ENCODE results near the gene KHDRBS2. TPM values are rescaled to one million over a fixed set of nuclear protein-coding genes. Genes with fewer than 3 reads are reported as not detected.

KHDRBS2 gene
- total RNA-seq, 1 experiment from 2014 or later: 1.2 TPM

DNA sequence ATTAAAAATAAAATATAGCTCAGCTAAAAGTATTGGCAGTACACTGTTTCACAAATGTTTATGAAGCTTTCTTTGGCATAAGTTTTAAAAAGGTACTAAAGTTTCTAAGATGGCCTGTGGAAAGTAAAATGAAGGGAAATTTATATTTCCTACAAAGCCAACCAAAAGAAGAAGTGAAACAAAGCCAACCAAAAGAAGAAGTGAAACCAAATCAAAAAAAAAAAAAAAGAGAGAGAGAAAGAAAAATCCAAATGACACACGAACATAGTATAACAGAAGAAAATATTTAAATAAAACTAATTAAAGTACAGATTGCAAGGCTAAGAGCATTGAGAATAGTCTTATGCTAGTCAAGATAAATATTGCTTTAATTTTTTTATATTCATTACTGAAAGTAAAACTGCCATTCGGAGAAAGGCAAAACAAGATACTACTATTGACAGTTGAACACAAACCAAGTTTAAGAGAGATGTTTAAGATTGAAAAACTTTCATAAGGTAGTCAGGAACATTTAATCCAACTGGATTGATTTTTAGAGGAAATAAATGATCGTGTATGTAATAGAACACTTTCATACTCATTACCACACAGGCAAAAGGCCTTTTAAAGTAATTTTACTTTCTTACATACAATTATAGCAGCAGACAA, 12.8 kb upstream of the KHDRBS2 start:
- H3K27me3 Mint-ChIP-seq (ENCODE audit: low read depth): no peaks in the 10 kb centered on the region; the same call in 1 of the 2 replicates
- H3K4me1 Mint-ChIP-seq: peaks cover 2% of the 10 kb centered on the region; the same call in 1 of the 2 replicates
- no peak for ATAC-seq
- H3K36me3 Mint-ChIP-seq: peaks cover 6% of the 10 kb centered on the region; the same call in 1 of the 2 replicates
- TF ChIP-seq, protein P1, sequence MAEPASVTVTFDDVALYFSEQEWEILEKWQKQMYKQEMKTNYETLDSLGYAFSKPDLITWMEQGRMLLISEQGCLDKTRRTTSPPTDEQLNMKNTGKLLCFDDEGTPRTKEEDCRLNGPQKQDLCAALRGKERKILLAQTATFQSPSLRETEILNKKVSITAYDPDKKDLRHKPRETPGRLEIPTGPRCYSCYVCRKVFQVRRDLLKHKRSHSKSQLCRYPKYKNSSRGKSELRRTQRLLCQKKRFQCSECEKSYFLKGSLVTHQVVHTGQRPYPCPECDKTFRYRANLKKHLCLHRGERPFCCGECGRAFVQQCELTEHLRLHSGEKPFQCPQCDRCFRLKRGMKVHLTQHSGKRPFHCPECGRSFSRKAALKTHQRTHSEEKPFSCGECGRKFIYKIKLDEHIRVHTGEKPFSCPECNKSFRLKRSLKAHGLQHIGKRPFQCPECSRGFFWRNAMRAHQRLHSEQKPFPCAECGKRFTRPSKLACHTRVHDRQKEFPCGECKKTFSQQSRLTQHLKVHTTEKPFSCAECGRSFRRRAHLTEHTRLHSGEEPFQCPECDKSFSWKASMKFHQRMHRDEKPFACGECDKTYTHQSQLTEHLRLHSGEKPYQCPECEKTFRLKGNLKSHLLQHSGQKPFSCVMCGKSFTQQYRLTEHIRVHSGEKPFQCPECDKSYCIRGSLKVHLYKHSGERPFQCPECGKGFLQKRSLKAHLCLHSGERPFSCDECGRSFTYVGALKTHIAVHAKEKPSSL (CRISPR knock-in tag; conservative IDR thresholded peaks at IDR 0.05): no peak
- TF ChIP-seq MXD4 (CRISPR knock-in tag; IDR thresholded peaks at IDR 0.05; ENCODE audit: borderline replicate concordance) (no peak), SP1 (CRISPR knock-in tag; conservative IDR thresholded peaks at IDR 0.05) (no peak)
- TF ChIP-seq, protein P2, sequence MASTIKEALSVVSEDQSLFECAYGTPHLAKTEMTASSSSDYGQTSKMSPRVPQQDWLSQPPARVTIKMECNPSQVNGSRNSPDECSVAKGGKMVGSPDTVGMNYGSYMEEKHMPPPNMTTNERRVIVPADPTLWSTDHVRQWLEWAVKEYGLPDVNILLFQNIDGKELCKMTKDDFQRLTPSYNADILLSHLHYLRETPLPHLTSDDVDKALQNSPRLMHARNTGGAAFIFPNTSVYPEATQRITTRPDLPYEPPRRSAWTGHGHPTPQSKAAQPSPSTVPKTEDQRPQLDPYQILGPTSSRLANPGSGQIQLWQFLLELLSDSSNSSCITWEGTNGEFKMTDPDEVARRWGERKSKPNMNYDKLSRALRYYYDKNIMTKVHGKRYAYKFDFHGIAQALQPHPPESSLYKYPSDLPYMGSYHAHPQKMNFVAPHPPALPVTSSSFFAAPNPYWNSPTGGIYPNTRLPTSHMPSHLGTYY (CRISPR knock-in tag; IDR thresholded peaks at IDR 0.05): no peak
- no peak for DNase-seq (ENCODE audit: low spot score)
- H3K27ac Mint-ChIP-seq: no peak overlapping the region
- no peak overlapping the region for H3K4me3 Mint-ChIP-seq
- ChIA-PET CTCF (no interaction called here), POLR2A (no interaction called here)
- H3K9me3 Mint-ChIP-seq: peaks cover 23% of the 10 kb centered on the region

DNA sequence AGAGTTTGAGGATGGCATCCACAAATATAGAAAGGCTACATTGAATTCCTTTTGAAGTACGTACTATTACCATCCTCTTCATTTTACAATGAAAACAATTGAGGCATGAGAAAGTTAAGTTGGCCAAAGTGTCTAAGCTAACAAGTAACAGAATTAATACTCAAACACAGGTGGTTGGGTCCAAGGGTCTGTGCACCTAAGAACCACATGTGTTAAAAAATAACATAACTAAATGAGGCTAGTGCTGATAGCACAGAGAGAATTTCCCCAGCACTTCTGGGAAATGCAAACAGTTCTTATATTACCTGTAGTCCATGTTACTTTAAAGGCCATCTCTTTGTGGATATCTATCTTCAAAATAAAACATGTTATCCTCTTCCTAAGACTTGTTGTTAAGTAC, 10.5 kb upstream of the KHDRBS2 start:
- Mint-ChIP-seq H3K9me3 (peaks cover 27% of the 10 kb centered on the region), H3K36me3 (peaks cover 6% of the 10 kb centered on the region; the same call in 1 of the 2 replicates), H3K27ac (no peak overlapping the region), H3K4me3 (no peak overlapping the region), H3K4me1 (no peaks in the 10 kb centered on the region), H3K27me3 (ENCODE audit: low read depth) (no peaks in the 10 kb centered on the region; the same call in 1 of the 2 replicates)
- ATAC-seq: no peak
- ChIA-PET CTCF (no interaction called here), POLR2A (no interaction called here)
- TF ChIP-seq, protein P3, sequence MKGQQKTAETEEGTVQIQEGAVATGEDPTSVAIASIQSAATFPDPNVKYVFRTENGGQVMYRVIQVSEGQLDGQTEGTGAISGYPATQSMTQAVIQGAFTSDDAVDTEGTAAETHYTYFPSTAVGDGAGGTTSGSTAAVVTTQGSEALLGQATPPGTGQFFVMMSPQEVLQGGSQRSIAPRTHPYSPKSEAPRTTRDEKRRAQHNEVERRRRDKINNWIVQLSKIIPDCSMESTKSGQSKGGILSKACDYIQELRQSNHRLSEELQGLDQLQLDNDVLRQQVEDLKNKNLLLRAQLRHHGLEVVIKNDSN (CRISPR knock-in tag; IDR thresholded peaks at IDR 0.05): no peak
- TF ChIP-seq ESRRA (CRISPR knock-in tag; IDR thresholded peaks at IDR 0.05; ENCODE audit: borderline replicate concordance) (no peak), ZNF317 (CRISPR knock-in tag; IDR thresholded peaks at IDR 0.05; ENCODE audit: borderline replicate concordance, low read depth) (no peak)
- TF ChIP-seq, protein P4, sequence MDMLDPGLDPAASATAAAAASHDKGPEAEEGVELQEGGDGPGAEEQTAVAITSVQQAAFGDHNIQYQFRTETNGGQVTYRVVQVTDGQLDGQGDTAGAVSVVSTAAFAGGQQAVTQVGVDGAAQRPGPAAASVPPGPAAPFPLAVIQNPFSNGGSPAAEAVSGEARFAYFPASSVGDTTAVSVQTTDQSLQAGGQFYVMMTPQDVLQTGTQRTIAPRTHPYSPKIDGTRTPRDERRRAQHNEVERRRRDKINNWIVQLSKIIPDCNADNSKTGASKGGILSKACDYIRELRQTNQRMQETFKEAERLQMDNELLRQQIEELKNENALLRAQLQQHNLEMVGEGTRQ (CRISPR knock-in tag; IDR thresholded peaks at IDR 0.05): no peak
- TF ChIP-seq, protein P5, sequence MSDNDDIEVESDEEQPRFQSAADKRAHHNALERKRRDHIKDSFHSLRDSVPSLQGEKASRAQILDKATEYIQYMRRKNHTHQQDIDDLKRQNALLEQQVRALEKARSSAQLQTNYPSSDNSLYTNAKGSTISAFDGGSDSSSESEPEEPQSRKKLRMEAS (CRISPR knock-in tag; IDR thresholded peaks at IDR 0.05): no peak
- DNase-seq (ENCODE audit: low spot score): no peak

DNA sequence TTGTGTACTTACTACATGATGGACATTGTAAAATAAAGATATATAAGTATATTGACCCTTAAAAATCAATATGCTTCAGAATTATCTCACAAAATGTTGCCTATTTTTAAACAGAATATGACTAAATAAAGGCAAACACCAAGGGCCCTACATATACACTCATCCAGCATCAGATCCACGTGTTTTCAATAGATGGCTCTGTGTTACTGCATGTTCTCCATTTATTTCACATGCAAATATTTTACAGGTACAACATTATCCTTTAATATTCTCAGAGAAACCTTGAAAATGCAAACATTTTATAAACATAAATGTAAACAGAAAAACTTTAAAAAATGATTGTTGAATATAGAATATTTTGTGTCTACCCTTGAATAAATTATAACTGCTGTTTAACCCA, 2.9 kb upstream of the KHDRBS2 start:
- Mint-ChIP-seq H3K9me3 (peaks cover 12% of the 10 kb centered on the region; the same call in 1 of the 2 replicates), H3K27me3 (ENCODE audit: low read depth) (no peaks in the 10 kb centered on the region; the same call in 1 of the 2 replicates), H3K27ac (no peak overlapping the region), H3K4me1 (peaks cover 1% of the 10 kb centered on the region; the same call in 1 of the 2 replicates), H3K36me3 (no peaks in the 10 kb centered on the region), H3K4me3 (no peak overlapping the region)
- ChIA-PET POLR2A (no interaction called here), CTCF (no interaction called here)
- DNase-seq (ENCODE audit: low spot score) (no peak), ATAC-seq (no peak)
- TF ChIP-seq FOXK1 (CRISPR knock-in tag; IDR thresholded peaks at IDR 0.05) (no peak), ZNF219 (CRISPR knock-in tag; IDR thresholded peaks at IDR 0.05; ENCODE audit: borderline replicate concordance) (no peak), RELA (CRISPR knock-in tag; IDR thresholded peaks at IDR 0.05; ENCODE audit: borderline replicate concordance) (no peak), JAZF1 (CRISPR knock-in tag; IDR thresholded peaks at IDR 0.05) (no peak), NFE2L1 (CRISPR knock-in tag; IDR thresholded peaks at IDR 0.05) (no peak), PRRX2 (CRISPR knock-in tag; IDR thresholded peaks at IDR 0.05) (no peak)
- TF ChIP-seq, protein P6, sequence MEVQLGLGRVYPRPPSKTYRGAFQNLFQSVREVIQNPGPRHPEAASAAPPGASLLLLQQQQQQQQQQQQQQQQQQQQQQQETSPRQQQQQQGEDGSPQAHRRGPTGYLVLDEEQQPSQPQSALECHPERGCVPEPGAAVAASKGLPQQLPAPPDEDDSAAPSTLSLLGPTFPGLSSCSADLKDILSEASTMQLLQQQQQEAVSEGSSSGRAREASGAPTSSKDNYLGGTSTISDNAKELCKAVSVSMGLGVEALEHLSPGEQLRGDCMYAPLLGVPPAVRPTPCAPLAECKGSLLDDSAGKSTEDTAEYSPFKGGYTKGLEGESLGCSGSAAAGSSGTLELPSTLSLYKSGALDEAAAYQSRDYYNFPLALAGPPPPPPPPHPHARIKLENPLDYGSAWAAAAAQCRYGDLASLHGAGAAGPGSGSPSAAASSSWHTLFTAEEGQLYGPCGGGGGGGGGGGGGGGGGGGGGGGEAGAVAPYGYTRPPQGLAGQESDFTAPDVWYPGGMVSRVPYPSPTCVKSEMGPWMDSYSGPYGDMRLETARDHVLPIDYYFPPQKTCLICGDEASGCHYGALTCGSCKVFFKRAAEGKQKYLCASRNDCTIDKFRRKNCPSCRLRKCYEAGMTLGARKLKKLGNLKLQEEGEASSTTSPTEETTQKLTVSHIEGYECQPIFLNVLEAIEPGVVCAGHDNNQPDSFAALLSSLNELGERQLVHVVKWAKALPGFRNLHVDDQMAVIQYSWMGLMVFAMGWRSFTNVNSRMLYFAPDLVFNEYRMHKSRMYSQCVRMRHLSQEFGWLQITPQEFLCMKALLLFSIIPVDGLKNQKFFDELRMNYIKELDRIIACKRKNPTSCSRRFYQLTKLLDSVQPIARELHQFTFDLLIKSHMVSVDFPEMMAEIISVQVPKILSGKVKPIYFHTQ (CRISPR knock-in tag; IDR thresholded peaks at IDR 0.05): no peak
- TF ChIP-seq, protein P7, sequence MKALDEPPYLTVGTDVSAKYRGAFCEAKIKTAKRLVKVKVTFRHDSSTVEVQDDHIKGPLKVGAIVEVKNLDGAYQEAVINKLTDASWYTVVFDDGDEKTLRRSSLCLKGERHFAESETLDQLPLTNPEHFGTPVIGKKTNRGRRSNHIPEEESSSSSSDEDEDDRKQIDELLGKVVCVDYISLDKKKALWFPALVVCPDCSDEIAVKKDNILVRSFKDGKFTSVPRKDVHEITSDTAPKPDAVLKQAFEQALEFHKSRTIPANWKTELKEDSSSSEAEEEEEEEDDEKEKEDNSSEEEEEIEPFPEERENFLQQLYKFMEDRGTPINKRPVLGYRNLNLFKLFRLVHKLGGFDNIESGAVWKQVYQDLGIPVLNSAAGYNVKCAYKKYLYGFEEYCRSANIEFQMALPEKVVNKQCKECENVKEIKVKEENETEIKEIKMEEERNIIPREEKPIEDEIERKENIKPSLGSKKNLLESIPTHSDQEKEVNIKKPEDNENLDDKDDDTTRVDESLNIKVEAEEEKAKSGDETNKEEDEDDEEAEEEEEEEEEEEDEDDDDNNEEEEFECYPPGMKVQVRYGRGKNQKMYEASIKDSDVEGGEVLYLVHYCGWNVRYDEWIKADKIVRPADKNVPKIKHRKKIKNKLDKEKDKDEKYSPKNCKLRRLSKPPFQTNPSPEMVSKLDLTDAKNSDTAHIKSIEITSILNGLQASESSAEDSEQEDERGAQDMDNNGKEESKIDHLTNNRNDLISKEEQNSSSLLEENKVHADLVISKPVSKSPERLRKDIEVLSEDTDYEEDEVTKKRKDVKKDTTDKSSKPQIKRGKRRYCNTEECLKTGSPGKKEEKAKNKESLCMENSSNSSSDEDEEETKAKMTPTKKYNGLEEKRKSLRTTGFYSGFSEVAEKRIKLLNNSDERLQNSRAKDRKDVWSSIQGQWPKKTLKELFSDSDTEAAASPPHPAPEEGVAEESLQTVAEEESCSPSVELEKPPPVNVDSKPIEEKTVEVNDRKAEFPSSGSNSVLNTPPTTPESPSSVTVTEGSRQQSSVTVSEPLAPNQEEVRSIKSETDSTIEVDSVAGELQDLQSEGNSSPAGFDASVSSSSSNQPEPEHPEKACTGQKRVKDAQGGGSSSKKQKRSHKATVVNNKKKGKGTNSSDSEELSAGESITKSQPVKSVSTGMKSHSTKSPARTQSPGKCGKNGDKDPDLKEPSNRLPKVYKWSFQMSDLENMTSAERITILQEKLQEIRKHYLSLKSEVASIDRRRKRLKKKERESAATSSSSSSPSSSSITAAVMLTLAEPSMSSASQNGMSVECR (CRISPR knock-in tag; IDR thresholded peaks at IDR 0.05; ENCODE audit: borderline replicate concordance): no peak
